Duodenal mucosa (tissue), 2 donors: ENCODE measurements around the gene SPATS2L.

Experiments
- H3K27ac ChIP-seq: one replicate; pipeline ENCODE4 v1.7.0; 2013; ENCODE audit warnings: low read depth, low read length
- H3K27me3 ChIP-seq, 2 donors: one replicate each; pipeline ENCODE4 v1.7.0; 2013; ENCODE audit warnings: low read length in 2 of 2, control low read depth in 1 of 2; ENCODE audit not compliant: insufficient read depth in 2 of 2, control insufficient read depth in 1 of 2
- H3K36me3 ChIP-seq, 2 donors: one replicate each; pipeline ENCODE4 v1.7.0; 2013; ENCODE audit warnings: low read length in 2 of 2, control low read depth in 1 of 2; ENCODE audit not compliant: insufficient read depth in 2 of 2, control insufficient read depth in 1 of 2
- H3K4me1 ChIP-seq, 2 donors: one replicate each; pipeline ENCODE4 v1.7.0; 2013; ENCODE audit warnings: low read length in 2 of 2, control low read depth in 1 of 2; ENCODE audit not compliant: insufficient read depth in 2 of 2, control insufficient read depth in 1 of 2
- H3K4me3 ChIP-seq, 2 donors: one replicate each; pipeline ENCODE4 v1.7.0; 2013; ENCODE audit warnings: low read length in 2 of 2, low read depth in 1 of 2
- H3K9ac ChIP-seq, 2 donors: one replicate each; pipeline ENCODE4 v1.7.0; 2013; ENCODE audit warnings: low read length in 2 of 2, low read depth in 1 of 2
- H3K9me3 ChIP-seq, 2 donors: one replicate each; pipeline ENCODE4 v1.7.0; 2013; ENCODE audit warnings: low read length in 2 of 2, control low read depth in 1 of 2; ENCODE audit not compliant: control insufficient read depth in 1 of 2

The SPATS2L gene

DNA sequence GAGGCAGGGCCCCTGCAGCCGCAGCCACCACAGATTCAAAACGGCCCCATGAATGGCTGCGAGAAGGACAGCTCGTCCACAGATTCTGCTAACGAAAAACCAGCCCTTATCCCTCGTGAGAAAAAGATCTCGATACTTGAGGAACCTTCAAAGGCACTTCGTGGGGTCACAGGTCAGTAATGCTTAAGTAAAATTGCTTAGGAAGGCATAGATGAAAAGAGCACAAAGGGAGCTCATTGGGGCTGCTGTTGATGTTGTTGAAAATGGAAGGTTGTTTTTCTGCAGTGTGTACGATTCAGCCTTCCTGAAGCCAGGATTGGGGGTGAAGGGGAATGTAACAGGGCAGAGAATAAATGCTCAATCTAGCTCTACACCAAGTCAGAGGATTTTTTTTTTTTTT is 112.8 kb downstream of the SPATS2L start:
- Histone ChIP-seq H3K27me3 (no peaks in the 10 kb centered on the region), H3K9ac (no peak overlapping the region), H3K27ac (no peak overlapping the region), H3K4me1 (no peaks in the 10 kb centered on the region), H3K36me3 (peaks cover 12 to 25% of the 10 kb centered on the region in 2 donors), H3K4me3 (no peak overlapping the region), H3K9me3 (no peaks in the 10 kb centered on the region)

DNA sequence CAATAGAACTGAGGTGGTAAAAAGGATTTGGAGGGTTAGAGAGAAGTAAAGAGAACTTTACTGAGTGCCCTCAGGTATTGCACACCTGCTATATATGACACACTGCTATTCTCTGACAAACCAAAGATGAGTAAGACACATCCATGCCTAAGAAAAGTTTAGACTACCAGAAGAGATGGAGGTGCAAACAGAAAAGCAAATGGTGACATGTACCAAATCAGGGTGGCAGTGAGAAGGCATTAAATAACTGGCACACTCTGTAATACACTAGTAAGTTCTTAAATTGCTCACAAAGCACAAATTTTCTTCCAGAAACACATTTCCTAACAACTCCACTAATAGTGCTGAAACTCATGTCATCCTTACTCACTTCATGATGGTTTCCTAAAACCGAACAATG is 114.8 kb downstream of the SPATS2L start:
- Histone ChIP-seq H3K9me3 (no peaks in the 10 kb centered on the region), H3K9ac (no peak overlapping the region), H3K4me3 (no peak overlapping the region), H3K27me3 (no peaks in the 10 kb centered on the region), H3K4me1 (no peaks in the 10 kb centered on the region), H3K36me3 (peaks cover 12 to 30% of the 10 kb centered on the region in 2 donors), H3K27ac (no peak overlapping the region)

DNA sequence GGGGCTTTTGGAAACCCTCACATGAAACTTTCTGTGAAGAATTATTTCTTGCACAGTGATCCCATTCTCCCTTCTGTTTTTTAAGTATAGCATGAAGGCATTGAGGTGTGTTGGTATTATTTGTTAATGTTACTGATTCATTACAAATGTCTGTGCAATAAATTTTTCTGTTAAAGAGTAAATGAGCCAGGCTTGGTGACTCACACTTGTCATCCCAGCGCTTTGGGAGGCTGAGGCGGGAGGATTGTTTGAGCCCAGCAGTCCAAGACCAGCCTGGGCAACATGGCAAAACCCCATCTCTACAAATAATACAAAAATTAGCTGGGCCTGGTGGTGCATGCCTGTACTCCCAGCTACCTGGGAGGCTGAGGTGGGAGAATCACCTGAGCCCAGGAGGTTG is 115.6 kb downstream of the SPATS2L start:
- H3K27me3 ChIP-seq, result no peaks in the 10 kb centered on the region
- H3K36me3 ChIP-seq, result peaks cover 8 to 27% of the 10 kb centered on the region in 2 donors
- H3K4me3 ChIP-seq, result no peak overlapping the region
- H3K4me1 ChIP-seq, result no peaks in the 10 kb centered on the region
- no peak overlapping the region for H3K27ac ChIP-seq
- no peak overlapping the region for H3K9ac ChIP-seq
- H3K9me3 ChIP-seq, result no peaks in the 10 kb centered on the region

DNA sequence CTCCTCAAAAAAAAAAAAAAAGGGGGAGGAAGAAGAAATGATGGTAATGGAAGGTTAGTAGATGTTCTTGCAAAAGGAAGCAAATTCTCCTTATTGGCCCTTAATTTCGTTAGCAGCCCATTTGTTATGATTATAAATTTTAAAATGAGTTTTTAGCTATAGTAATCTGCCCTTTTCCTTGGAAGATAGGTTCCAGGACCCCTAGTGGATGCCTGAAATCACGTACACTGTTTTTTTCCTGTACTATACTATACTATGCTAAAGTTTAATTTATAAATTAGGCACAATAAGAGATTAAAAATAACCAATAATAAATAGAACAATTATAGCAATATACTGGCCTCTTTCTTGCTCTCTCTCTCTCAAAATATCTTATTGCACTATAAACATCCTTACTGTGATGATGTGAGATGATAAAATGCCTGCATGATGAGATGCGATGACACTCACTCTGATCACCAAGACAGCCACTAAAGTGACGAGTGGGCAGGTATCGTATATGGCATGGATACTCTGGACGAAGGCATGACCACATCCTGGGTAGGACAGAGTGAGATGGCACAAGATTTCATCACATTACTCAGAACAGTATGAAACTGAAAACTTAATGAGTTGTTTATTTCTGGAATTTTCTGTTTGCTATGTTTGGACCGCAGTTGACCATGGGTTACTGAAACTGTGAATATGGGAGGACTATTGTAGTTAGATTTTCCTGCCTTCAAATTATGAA is 116.2 kb downstream of the SPATS2L start:
- no peak overlapping the region for H3K27ac ChIP-seq
- H3K36me3 ChIP-seq, result peaks cover 7 to 27% of the 10 kb centered on the region in 2 donors
- H3K9me3 ChIP-seq, result no peaks in the 10 kb centered on the region
- H3K4me1 ChIP-seq, result no peaks in the 10 kb centered on the region
- H3K9ac ChIP-seq, result no peak overlapping the region
- no peaks in the 10 kb centered on the region for H3K27me3 ChIP-seq
- no peak overlapping the region for H3K4me3 ChIP-seq

DNA sequence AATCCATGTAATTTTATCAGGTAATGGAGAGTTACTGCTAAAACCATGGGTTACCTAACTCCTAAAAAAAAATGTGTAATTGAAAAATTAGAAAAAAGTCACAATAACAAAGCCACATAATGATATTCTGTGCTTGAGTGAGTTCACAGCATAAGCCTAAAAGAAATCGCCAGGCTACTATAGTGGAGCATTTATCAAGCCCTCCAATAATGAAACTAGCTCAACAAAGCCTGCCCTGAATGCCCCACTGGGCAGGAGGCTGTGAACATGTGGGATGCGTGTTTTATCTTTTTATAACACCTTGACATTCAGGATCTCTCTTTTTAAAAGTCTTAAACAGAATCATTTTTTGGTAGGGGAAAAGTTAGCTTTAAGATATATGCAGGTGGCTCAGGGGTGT is 117.0 kb downstream of the SPATS2L start:
- Histone ChIP-seq H3K9me3 (no peaks in the 10 kb centered on the region), H3K36me3 (peaks cover 7 to 29% of the 10 kb centered on the region in 2 donors), H3K4me3 (no peak overlapping the region), H3K4me1 (no peaks in the 10 kb centered on the region), H3K27ac (no peak overlapping the region), H3K27me3 (no peaks in the 10 kb centered on the region), H3K9ac (no peak overlapping the region)

DNA sequence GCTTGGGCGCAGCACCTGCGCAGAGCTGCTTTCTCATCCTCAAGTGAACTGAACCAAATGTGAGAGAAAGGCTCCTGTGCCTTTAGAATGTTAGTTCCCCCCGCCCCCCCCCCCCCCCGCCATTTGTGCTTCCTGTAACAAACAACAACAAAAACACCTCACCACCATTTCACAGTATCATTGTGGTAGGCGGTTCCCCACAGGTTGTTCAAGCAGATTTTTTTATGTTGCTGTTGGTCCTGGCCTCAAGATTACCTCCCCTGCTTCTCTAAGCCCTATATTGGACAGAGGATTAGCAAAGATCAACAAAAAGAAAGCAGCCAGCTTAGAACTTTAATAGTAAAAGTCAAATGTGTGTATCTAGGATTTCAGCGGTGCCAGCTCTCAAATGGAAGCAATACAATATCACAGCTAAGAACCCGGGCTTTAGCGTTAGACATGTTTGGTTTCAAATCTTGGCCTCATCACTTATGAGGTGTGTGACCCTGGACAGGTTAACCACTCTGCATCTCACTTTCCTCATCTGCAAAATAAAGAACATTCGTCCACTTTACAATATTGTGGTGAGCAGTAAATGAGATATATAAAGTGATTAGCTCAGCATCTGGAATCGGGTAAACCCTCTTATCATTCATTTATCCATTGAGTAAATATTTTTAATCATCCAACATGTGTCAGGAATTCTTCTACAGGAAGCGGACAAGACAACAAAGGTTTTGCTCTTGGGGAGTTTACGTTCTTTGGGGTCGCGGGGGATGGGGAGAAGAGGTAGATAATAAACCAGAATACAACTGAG is 118.7 kb downstream of the SPATS2L start:
- no peaks in the 10 kb centered on the region for H3K27me3 ChIP-seq
- no peaks in the 10 kb centered on the region for H3K4me1 ChIP-seq
- H3K9me3 ChIP-seq, result no peaks in the 10 kb centered on the region
- H3K4me3 ChIP-seq, result no peak overlapping the region
- H3K9ac ChIP-seq, result no peak overlapping the region
- H3K36me3 ChIP-seq, result peaks cover 7 to 23% of the 10 kb centered on the region in 2 donors
- no peak overlapping the region for H3K27ac ChIP-seq

DNA sequence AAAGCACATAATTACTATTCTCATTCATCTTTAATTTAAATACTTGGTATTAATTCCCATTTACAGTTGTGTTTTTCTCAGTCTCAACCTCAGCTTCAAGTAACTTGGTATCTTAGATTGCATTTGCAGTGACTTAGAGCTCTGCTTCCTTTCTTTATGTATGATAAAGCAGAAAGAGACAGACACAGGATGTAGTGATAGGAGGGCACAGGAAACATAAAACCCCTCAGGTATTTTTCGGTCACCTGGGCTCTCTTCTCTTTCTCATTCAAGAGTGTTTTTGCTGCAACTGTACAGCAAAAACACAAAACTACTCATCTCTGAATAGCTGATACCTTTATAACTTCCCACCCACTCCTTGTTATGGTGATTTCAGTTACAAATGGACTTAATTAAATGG is 120.3 kb downstream of the SPATS2L start:
- H3K27me3 ChIP-seq, result no peaks in the 10 kb centered on the region
- no peaks in the 10 kb centered on the region for H3K4me1 ChIP-seq
- H3K9me3 ChIP-seq, result no peaks in the 10 kb centered on the region
- H3K4me3 ChIP-seq, result no peak overlapping the region
- peaks cover 0 to 13% of the 10 kb centered on the region in 2 donors for H3K36me3 ChIP-seq
- no peak overlapping the region for H3K9ac ChIP-seq
- H3K27ac ChIP-seq, result no peak overlapping the region

DNA sequence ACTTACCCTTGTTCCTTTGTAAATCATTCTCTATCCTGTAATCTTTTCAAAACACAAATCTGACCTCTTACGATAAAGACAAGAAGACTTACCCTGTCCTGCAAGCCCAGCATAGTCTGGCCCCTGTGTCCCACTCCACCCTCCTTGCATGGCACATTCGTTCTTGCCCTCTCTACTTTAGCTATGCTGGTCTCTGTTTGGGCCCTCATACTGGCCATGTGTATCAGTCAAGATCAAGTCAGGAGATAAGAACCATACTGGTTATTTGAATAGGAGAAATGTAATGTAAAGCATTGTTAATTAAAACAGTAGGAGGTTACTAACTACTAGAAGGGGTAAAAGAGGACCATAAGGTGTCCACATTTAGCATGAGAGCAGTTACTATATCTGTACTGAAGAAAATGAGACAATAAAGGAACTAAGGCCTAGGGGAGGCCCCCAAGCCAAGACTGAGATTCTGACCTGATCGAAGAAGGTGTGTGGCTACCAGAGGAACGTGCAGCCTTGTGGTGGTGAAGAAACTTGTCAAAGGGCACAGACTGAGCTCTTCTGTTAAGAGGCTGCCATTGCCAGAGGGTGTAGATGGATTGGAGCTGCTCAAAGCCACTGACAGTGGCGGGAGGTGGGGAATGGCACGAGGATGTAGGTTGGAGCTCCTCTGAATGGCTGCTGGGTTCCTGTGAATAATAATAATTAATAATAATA is 122.6 kb downstream of the SPATS2L start:
- no peaks in the 10 kb centered on the region for H3K27me3 ChIP-seq
- no peak overlapping the region for H3K27ac ChIP-seq
- H3K36me3 ChIP-seq, result peaks cover 0 to 13% of the 10 kb centered on the region in 2 donors
- H3K9ac ChIP-seq, result no peak overlapping the region
- H3K9me3 ChIP-seq, result no peaks in the 10 kb centered on the region
- no peaks in the 10 kb centered on the region for H3K4me1 ChIP-seq
- no peak overlapping the region for H3K4me3 ChIP-seq

DNA sequence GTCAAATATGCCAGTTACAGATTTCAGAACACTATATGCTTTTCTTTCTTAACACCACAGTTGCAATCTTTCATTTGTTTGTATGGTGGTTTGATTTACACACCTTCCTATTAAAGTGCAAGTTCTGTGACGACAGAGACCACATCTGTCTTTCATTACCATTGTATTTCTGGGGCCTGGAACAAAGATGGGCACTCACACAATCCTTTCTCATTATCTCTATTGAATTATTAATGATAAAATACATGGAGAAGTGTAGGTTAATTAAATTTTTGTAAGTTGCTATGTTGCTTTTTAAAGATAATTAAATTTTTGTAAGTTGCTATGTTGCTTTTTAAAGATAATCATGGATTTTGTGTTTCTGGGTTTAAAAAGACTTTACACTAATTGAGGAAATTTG is 123.5 kb downstream of the SPATS2L start:
- Histone ChIP-seq H3K36me3 (peaks cover 0 to 8% of the 10 kb centered on the region in 2 donors), H3K9ac (no peak overlapping the region), H3K4me3 (no peak overlapping the region), H3K4me1 (no peaks in the 10 kb centered on the region), H3K27ac (no peak overlapping the region), H3K27me3 (no peaks in the 10 kb centered on the region), H3K9me3 (no peaks in the 10 kb centered on the region)
